Kidney capillary endothelial cell (primary cell): ENCODE data around the gene MT1E.

ENCODE experiments used
- DNase-seq: peaks from one replicate; pipeline ENCODE4 v3.0.0-alpha.2; 2018; ENCODE audit warnings: low spot score

MT1E gene

DNA sequence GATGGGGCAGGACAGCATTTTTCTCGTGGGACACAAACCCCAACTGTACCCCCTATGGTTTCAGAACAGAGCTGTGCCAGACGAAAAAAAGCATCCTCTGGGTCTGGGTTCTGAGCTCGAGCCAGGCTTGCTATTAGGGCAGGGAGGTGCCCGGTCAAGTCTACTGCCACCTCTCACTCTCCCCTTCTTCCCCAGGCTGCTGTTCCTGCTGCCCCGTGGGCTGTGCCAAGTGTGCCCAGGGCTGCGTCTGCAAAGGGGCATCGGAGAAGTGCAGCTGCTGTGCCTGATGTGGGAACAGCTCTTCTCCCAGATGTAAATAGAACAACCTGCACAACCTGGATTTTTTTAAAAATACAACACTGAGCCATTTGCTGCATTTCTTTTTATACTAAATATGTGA is 1.1 kb downstream of the MT1E start:
- no peak for DNase-seq

DNA sequence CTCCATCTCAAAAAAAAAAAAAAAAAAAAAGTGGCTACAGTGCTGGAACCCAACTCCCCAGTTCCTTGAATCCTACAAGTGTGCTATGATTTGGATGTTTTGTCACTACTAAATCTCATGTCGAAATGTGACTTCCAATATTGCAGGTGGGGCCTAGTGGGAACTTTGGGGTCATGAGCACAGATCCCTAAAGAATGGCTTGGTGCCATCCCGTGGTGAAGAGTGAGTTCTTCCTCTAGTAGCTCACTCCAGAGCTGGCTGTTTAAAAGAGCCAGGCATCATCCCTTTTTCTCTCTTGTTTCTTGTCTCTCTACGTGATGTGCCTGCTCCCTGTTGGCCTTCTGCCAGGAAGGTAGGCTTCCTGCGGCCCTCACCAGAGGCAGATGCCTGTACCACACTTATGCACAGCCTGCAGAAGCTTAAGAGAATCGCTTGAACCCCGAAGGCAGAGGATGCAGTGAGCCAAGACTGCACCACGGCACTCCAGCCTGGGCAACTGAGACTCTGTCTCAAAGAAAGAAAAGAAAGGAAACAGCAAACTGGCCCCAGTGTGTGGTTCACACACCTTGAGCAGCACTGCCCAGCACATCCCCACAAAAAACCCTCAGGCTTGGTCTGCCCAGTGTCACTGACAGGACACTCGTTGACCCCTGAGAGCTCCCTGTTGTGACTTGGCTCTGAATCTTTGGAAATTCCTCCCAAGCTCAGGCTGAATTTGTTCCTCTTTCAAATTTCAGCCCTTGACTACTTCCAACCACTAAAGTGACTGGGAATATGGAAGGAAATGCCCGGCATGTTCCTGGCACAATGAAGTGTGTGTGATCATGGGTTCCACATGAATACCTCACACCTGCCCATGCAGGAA is 3.1 kb downstream of the MT1E start:
- DNase-seq: no peak

- DNase-seq: no peak
Measured at GRCh38 chr16:56629531-56629930, 4.0 kb downstream of the MT1E start.

GRCh38 chr16:56630134-56630533 is 4.6 kb downstream of the MT1E start:
- DNase-seq: no peak

- DNase-seq: no peak
Measured at GRCh38 chr16:56631197-56631596, 5.6 kb downstream of the MT1E start.

DNA sequence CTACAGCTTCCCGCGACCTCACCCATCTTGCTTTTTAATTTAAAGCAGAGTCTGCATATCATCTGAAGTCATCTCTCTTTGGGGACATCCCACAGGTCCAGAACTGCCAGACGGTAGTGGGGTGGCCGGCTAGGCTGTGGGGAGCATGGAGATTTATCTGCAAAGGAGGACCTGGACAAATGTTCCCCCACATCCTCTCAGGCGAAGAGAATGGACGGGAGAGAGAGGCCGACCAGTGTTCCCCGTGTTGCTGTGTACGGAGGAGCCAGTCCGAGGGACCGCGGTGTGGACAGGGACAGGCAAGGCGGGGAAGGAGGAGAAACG is 6.2 kb downstream of the MT1E start:
- DNase-seq: no peak

DNA sequence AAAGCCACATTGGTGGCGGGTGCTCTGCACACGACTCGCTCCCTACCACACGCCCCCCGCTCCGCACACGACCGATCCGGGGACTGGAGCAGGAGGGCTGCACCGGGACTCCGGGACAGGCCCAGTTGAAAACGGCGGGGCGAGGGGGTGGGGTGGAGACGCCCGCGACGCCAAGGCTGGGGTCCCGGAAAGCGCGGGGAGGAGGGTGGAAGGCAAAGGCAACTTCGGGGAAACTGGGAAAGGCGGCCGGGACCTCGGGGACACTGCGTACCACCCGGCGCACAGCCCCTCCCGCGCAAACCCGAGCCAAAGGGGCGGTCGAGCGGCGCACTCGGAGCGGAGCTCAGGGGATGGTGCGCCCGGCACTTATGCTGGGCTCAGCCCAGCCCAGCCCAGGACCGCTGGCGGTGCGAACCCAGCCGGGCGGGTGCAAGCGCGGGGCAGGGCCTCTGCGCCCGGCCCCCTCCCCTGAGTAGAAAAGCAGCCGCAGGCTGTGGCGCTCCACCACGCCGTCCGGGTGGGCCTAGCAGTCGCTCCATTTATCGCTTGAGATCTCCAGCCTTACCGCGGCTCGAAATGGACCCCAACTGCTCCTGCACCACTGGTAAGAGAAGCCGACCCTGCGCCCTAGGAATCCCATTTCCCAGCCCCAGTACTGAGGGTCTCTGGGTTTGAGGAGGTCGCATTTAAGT is 6.7 kb downstream of the MT1E start, which contains the start of gene MT1M:
TSS of gene MT1M (plus strand) at position 504 of the 692 bp plus-strand sequence. CDS start at position 577, 73 bp downstream.
- no peak for DNase-seq

- no peak for DNase-seq
Measured at GRCh38 chr16:56632848-56633365, 7.3 kb downstream of the MT1E start.

- DNase-seq: no peak
Measured at GRCh38 chr16:56633535-56633934, 8.0 kb downstream of the MT1E start.

- no peak for DNase-seq
Measured at GRCh38 chr16:56634715-56635440, 9.3 kb downstream of the MT1E start.

- no peak for DNase-seq
Measured at GRCh38 chr16:56635441-56635967, 9.9 kb downstream of the MT1E start.

GRCh38 chr16:56636616-56637413 is 11.2 kb downstream of the MT1E start:
- DNase-seq: no peak

DNA sequence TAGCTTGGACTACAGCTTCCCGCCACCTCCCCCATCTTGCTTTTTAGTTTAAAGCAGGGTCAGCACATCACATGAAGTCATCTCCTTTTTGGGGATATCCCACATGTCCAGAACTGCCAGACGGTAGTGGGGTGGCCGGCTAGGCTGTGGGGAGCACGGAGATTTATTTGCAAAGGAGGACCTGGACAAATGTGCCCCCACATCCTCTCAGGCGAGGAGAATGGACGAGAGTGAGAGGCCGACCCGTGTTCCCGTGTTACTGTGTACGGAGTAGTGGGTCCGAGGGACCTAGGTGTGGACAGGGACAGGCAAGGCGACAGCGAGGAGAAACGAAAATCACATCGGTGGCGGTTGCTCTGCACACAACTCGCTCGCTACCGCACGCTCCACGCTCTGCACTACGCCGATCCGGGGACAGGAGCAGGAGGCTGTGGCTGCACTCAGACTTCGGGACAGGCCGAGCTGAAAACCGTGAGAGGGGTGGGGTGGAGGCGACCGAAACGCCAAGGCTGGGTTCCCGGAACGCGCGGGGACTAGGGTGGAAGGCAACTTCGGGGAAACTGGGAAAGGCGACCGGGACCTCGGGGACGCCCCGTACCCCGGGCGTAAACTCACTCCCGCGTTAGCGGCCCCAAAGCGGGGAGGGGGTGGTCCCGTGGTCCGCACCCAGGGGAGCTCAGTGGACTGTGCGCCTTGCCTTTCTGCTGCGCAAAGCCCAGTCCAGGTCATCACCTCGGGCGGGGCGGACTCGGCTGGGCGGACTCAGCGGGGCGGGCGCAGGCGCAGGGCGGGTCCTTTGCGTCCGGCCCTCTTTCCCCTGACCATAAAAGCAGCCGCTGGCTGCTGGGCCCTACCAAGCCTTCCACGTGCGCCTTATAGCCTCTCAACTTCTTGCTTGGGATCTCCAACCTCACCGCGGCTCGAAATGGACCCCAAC is 12.5 kb downstream of the MT1E start, which contains the start of gene MT1A:
TSS of gene MT1A (plus strand) at position 853 of the 937 bp plus-strand sequence. CDS start at position 926, 73 bp downstream.
- DNase-seq: no peak

GRCh38 chr16:56639045-56639444 is 13.5 kb downstream of the MT1E start:
- DNase-seq: no peak

GRCh38 chr16:56640076-56640475 is 14.5 kb downstream of the MT1E start:
- DNase-seq: no peak

- no peak for DNase-seq
Measured at GRCh38 chr16:56641166-56641565, 15.6 kb downstream of the MT1E start.

GRCh38 chr16:56643080-56643778 is 17.6 kb downstream of the MT1E start:
- DNase-seq: no peak

- no peak for DNase-seq
Measured at GRCh38 chr16:56643833-56644232, 18.3 kb downstream of the MT1E start.

- DNase-seq: no peak
Measured at GRCh38 chr16:56645311-56645710, 19.7 kb downstream of the MT1E start.

DNA sequence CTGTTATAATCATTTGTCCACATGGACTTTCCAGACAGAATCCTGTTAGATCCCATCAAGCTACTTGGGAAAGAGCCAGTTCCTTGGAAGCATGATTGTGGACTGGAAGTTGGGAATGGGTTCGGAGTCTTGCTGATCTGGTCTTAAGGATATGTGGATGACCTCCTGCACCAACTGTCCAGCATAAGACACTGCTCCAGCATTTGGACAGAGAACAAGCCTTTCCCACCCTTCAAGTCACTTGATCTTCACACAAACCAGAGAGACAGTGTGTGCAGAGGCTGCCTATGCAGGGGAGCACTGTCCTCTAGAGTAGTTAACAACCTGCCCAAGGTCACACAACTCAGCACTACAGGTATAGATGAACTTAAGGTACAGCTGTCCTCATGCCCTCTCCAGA is 20.3 kb downstream of the MT1E start:
- no peak for DNase-seq
